ENCODE data around the gene NEO1.

The NEO1 gene

DNA sequence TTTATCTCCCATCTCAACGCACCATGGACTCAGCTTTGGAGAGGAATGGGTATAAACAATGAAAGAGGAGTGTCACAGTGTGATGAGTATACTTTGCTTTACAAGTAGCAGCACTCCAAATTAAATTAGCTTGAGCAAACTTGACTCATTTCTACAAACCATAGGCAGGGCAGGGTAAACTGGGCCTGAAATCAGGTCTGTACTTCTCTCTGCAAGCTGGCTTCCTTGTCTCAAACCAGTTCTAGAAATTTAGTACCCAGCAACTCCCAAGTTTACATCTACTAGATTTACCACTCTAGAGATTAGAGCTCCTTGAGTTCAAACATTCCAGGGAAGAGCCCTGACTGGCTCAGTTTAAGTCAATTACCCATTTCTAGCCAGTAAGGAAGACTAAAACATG lies 37.4 kb upstream of the NEO1 start:
- Histone ChIP-seq H3K4me3 (no peak overlapping the region), H3K27ac (no peak overlapping the region), H3K36me3 (ENCODE audit: insufficient read depth, low read length) (no peaks in the 10 kb centered on the region), H3K9ac (ENCODE audit: insufficient read length) (no peak overlapping the region), H3K9me3 (ENCODE audit: low read depth, low read length) (no peaks in the 10 kb centered on the region)
- DNase-seq (ENCODE audit: low read depth, low spot score) = no peak
- TF ChIP-seq EZH2 (IDR thresholded peaks at IDR 0.05) (no peak), POLR2AphosphoS5 (IDR thresholded peaks at IDR 0.05; ENCODE audit: borderline replicate concordance, low read depth, low read length) (no peak), FOXP2 (optimal IDR thresholded peaks at IDR 0.05; ENCODE audit: control extremely low read depth, extremely low read length, insufficient read depth) (no peak)

DNA sequence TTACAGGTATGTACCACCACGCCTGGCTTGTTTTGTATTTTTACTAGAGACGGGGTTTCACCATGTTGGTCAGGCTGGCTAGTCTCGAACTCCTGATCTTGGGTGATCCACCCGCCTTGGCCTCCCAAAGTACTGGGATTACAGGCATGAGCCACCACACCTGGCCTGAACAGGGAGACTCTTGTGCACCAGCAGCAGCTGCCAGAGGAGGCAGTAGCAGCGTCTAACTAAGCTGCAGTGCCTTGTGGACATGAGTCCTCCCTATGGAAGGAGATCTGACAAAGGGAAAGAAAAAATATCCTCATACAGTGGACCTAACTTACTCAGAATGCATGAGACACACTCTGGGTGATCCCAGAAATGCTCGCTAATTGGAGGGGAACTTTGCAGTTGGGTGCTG lies 36.8 kb upstream of the NEO1 start:
- no peak overlapping the region for H3K9ac ChIP-seq (ENCODE audit: insufficient read length)
- H3K4me3 ChIP-seq = no peak overlapping the region
- TF ChIP-seq POLR2AphosphoS5 (IDR thresholded peaks at IDR 0.05; ENCODE audit: borderline replicate concordance, low read depth, low read length) (no peak), EZH2 (IDR thresholded peaks at IDR 0.05) (no peak), FOXP2 (optimal IDR thresholded peaks at IDR 0.05; ENCODE audit: control extremely low read depth, extremely low read length, insufficient read depth) (no peak)
- H3K9me3 ChIP-seq (ENCODE audit: low read depth, low read length) = no peaks in the 10 kb centered on the region
- no peaks in the 10 kb centered on the region for H3K36me3 ChIP-seq (ENCODE audit: insufficient read depth, low read length)
- H3K27ac ChIP-seq = no peak overlapping the region
- no peak for DNase-seq (ENCODE audit: low read depth, low spot score)

DNA sequence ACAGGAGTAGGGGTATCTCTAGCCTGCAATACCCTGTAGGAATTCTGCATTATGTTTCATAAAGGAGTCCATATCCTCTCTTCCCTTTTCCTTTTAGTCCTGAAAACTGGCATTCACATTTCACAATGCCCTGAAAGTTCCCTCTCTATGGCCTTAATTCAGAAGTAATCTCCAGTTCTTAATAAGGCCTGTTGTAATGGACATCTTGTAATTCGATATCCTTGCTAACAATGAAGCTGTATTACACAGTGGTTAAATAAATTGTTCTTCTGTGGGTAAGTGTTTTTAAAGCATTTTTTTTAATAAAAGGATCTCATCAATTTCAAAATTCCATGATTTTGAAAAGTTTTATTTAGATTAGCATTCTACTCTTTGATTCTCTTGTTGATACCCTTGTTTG lies 34.3 kb upstream of the NEO1 start:
- Histone ChIP-seq H3K4me3 (no peak overlapping the region), H3K27ac (no peak overlapping the region), H3K9ac (ENCODE audit: insufficient read length) (no peak overlapping the region), H3K9me3 (ENCODE audit: low read depth, low read length) (no peaks in the 10 kb centered on the region), H3K36me3 (ENCODE audit: insufficient read depth, low read length) (no peaks in the 10 kb centered on the region)
- no peak for DNase-seq (ENCODE audit: low read depth, low spot score)
- no peak for TF ChIP-seq EZH2 (IDR thresholded peaks at IDR 0.05)
- no peak for TF ChIP-seq POLR2AphosphoS5 (IDR thresholded peaks at IDR 0.05; ENCODE audit: borderline replicate concordance, low read depth, low read length)
- no peak for TF ChIP-seq FOXP2 (optimal IDR thresholded peaks at IDR 0.05; ENCODE audit: control extremely low read depth, extremely low read length, insufficient read depth)

DNA sequence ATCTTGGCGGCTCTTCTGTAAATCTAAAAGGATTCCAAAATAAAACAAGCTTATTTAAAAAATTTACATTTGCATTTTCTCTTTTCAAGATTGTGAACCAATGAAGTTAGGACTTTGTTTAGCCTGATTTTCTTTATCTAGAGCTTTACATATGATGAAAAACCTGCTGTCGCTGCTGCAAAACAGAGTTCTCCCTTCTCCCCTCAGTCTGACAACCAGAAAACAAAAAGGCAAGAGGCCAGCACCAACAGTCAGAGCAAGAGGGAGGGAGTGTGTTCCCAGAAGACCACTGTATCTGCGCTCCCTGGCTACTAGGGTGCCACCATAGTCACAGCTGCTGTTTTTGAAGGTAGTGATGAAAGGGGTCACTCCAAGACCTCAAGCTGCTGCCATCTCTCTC lies 33.1 kb upstream of the NEO1 start:
- Histone ChIP-seq H3K27ac (no peak overlapping the region), H3K9me3 (ENCODE audit: low read depth, low read length) (no peaks in the 10 kb centered on the region), H3K9ac (ENCODE audit: insufficient read length) (no peak overlapping the region), H3K4me3 (no peak overlapping the region), H3K36me3 (ENCODE audit: insufficient read depth, low read length) (no peaks in the 10 kb centered on the region)
- DNase-seq (ENCODE audit: low read depth, low spot score) = no peak
- TF ChIP-seq EZH2 (IDR thresholded peaks at IDR 0.05) = no peak
- TF ChIP-seq FOXP2 (optimal IDR thresholded peaks at IDR 0.05; ENCODE audit: control extremely low read depth, extremely low read length, insufficient read depth) = no peak
- no peak for TF ChIP-seq POLR2AphosphoS5 (IDR thresholded peaks at IDR 0.05; ENCODE audit: borderline replicate concordance, low read depth, low read length)

DNA sequence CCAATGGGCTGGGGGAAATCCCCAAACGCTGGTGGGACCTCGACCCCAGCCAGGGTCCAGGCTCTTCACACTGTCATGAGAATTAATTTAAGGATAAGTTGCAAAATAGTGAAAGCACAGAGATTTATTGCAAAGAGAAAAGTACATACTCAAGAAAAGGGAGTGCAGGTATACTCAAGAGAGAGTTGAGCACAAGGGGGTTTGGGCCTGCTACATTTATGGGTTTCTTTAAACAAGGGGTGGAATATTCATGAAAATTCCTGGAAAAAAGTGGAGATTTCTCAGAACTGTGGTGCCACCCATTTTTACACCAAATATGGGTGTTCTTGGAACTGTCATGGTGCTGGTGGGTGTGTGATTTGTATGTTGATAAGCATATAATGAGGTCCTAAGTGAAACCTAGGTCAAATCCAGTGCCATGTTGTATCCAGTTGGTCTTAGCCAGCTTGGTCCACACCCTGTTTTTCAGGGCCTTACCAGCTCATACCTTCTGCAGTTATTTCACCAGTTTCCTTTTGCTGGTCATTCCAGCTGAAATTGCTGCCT lies 32.6 kb upstream of the NEO1 start:
- Histone ChIP-seq H3K36me3 (ENCODE audit: insufficient read depth, low read length) (no peaks in the 10 kb centered on the region), H3K27ac (no peak overlapping the region), H3K4me3 (no peak overlapping the region), H3K9ac (ENCODE audit: insufficient read length) (no peak overlapping the region), H3K9me3 (ENCODE audit: low read depth, low read length) (no peaks in the 10 kb centered on the region)
- no peak for DNase-seq (ENCODE audit: low read depth, low spot score)
- TF ChIP-seq POLR2AphosphoS5 (IDR thresholded peaks at IDR 0.05; ENCODE audit: borderline replicate concordance, low read depth, low read length) (no peak), FOXP2 (optimal IDR thresholded peaks at IDR 0.05; ENCODE audit: control extremely low read depth, extremely low read length, insufficient read depth) (no peak), EZH2 (IDR thresholded peaks at IDR 0.05) (no peak)

DNA sequence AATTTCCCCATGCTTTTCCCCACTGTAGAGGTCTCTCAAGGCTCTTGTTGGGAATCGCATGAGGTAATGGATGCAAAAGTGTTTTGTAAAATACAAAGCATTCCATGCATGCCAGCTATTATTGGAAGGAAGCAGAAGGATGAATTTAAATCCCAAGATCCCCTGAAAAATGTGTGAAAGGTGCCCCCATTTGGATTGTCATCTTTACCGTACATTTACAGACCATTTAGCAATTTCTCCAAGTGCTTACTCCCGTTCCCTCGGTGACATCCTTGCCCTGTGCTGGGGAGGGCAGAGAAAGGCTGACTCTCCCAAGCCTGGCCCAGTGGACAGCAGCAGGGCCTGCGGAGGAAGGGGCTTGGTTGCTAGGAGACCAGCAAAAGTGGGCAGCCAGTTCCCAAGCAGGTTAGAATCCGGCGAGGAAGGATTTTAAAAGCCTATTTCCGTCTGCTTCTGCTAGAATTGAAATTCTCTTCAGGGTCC lies 31.1 kb upstream of the NEO1 start:
- no peak overlapping the region for H3K27ac ChIP-seq
- no peak overlapping the region for H3K9ac ChIP-seq (ENCODE audit: insufficient read length)
- no peak overlapping the region for H3K4me3 ChIP-seq
- H3K36me3 ChIP-seq (ENCODE audit: insufficient read depth, low read length) = no peaks in the 10 kb centered on the region
- H3K9me3 ChIP-seq (ENCODE audit: low read depth, low read length) = no peaks in the 10 kb centered on the region
- DNase-seq (ENCODE audit: low read depth, low spot score) = no peak
- TF ChIP-seq POLR2AphosphoS5 (IDR thresholded peaks at IDR 0.05; ENCODE audit: borderline replicate concordance, low read depth, low read length) (no peak), FOXP2 (optimal IDR thresholded peaks at IDR 0.05; ENCODE audit: control extremely low read depth, extremely low read length, insufficient read depth) (no peak), EZH2 (IDR thresholded peaks at IDR 0.05) (no peak)

DNA sequence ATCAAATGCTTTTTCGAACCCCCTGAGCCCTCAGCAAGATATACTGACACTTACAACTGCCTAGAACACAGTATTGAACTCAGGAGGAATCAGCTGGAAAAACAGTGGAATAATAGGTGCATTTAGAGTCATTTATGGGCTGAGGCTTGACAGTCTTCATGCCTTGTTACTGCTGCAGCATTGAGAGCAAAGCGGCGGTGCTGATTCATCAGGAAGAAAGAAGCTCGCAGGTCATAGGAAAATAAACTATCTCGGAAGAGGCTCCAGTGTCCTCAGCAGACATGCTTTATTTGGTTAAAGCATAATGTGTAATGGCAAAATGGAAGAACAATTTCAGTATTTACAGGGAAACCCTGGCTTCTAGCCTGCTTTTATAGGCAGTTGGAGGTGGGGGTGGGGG lies 30.1 kb upstream of the NEO1 start:
- no peak for DNase-seq (ENCODE audit: low read depth, low spot score)
- Histone ChIP-seq H3K4me3 (no peak overlapping the region), H3K27ac (no peak overlapping the region), H3K36me3 (ENCODE audit: insufficient read depth, low read length) (no peaks in the 10 kb centered on the region), H3K9ac (ENCODE audit: insufficient read length) (no peak overlapping the region), H3K9me3 (ENCODE audit: low read depth, low read length) (no peaks in the 10 kb centered on the region)
- TF ChIP-seq FOXP2 (optimal IDR thresholded peaks at IDR 0.05; ENCODE audit: control extremely low read depth, extremely low read length, insufficient read depth) (no peak), EZH2 (IDR thresholded peaks at IDR 0.05) (no peak), POLR2AphosphoS5 (IDR thresholded peaks at IDR 0.05; ENCODE audit: borderline replicate concordance, low read depth, low read length) (no peak)

DNA sequence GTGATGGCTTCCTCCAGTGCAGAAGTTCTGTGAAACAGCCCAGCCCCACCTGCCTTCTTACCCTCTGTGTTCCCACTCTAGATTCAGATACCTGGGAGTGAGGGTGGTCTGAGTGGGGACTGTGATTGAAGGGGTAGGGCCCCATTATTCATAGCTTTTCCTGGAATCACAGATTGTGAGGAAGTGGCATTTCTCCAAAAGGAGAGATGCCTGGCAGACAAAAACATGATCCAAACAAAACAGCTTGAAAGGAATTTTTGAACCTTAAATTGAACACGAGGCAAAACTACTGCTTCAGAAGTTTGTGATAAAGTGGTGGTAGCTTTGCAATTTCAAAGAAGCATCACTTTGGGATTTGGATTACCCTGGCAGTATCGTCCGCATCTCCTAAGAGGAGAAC lies 29.2 kb upstream of the NEO1 start:
- Histone ChIP-seq H3K27ac (no peak overlapping the region), H3K9ac (ENCODE audit: insufficient read length) (no peak overlapping the region), H3K9me3 (ENCODE audit: low read depth, low read length) (no peaks in the 10 kb centered on the region), H3K4me3 (no peak overlapping the region), H3K36me3 (ENCODE audit: insufficient read depth, low read length) (no peaks in the 10 kb centered on the region)
- TF ChIP-seq POLR2AphosphoS5 (IDR thresholded peaks at IDR 0.05; ENCODE audit: borderline replicate concordance, low read depth, low read length) (no peak), EZH2 (IDR thresholded peaks at IDR 0.05) (no peak), FOXP2 (optimal IDR thresholded peaks at IDR 0.05; ENCODE audit: control extremely low read depth, extremely low read length, insufficient read depth) (no peak)
- no peak for DNase-seq (ENCODE audit: low read depth, low spot score)

DNA sequence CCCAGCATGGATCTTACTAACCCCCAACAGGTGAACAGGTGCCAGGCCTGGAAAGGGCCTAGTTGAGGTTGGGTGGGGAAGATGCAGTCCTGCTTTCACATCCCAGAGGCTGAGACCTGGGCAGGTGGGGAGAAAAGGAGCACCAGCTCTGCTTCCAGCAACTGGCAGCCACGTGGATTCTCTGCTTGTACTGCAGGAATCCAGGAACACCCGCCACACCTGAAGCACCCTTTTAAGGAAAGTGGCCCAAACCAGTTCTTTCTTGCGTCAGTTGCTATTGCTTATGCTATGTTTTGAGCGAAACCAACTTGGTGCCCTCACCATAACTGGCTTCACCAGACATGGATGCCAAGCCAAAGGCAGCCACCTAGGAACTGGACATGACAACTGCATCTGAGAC lies 28.1 kb upstream of the NEO1 start:
- Histone ChIP-seq H3K4me3 (no peak overlapping the region), H3K27ac (no peak overlapping the region), H3K9me3 (ENCODE audit: low read depth, low read length) (no peaks in the 10 kb centered on the region), H3K9ac (ENCODE audit: insufficient read length) (no peak overlapping the region), H3K36me3 (ENCODE audit: insufficient read depth, low read length) (no peaks in the 10 kb centered on the region)
- TF ChIP-seq FOXP2 (optimal IDR thresholded peaks at IDR 0.05; ENCODE audit: control extremely low read depth, extremely low read length, insufficient read depth) (no peak), EZH2 (IDR thresholded peaks at IDR 0.05) (no peak), POLR2AphosphoS5 (IDR thresholded peaks at IDR 0.05; ENCODE audit: borderline replicate concordance, low read depth, low read length) (no peak)
- no peak for DNase-seq (ENCODE audit: low read depth, low spot score)

Measured in SK-N-MC (cell line).